HG03196 (cell line): ENCODE data around the gene ZNF30.
"Not testable (repeated sequence)": the region's sequence is repeated elsewhere in the genome, so short reads cannot be mapped to it uniquely, and the experiment has no call there.

ENCODE experiments used
- ATAC-seq: cut with Tn5 transposase; IDR thresholded peaks from one replicate; pipeline ENCODE4 v1.9.1; 2021; ENCODE audit not compliant: unreplicated experiment

ZNF30 gene

GRCh38 chr19:34960103-34960805 lies 33.6 kb downstream of the ZNF30 start:
- ATAC-seq: no peak

GRCh38 chr19:34960940-34961679 lies 34.4 kb downstream of the ZNF30 start:
- ATAC-seq: no peak

DNA sequence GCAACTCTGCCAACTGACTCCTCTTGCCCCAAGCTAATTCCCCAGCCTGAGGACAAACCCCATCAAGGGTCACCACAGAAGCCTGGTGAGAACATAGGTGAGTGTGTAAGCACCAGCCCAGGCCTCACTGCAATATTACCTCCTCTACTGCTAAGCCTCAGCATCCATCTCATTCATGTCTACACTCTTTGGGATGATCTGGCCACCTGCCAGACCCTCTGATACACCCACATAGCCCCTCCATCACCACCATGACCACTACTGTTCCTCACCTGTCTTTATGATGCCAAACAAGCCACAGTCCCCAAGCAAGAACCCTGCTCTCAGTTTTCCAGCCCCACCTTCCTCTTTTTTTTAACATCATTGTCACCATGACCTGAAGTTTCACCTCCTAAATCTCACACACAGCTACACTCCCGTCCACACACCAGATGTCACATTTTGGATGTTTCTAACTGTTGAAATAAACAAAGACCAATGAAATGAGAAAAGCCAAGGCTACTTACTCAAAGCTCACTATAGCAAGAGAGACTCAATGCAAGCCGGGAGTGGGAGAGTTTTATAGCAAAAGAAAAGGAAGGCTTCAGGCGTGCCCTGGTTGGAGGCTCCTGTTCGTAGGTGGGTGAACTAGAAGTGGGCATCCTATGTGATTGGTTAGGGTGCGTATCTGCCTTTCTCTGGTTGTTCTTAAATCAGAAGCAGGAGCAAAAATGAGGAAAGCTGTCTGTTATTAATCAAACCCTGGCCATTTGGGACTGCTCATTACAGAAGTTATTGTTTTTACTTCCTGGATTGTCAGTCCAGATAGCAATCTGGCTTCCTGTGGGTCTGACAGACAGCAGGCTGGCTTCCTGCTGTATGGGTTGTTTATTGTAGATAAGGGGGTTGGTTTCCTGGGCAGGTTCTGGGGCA lies 35.3 kb downstream of the ZNF30 start:
- ATAC-seq: no peak

GRCh38 chr19:34962687-34963572 lies 36.2 kb downstream of the ZNF30 start:
- no peak for ATAC-seq

DNA sequence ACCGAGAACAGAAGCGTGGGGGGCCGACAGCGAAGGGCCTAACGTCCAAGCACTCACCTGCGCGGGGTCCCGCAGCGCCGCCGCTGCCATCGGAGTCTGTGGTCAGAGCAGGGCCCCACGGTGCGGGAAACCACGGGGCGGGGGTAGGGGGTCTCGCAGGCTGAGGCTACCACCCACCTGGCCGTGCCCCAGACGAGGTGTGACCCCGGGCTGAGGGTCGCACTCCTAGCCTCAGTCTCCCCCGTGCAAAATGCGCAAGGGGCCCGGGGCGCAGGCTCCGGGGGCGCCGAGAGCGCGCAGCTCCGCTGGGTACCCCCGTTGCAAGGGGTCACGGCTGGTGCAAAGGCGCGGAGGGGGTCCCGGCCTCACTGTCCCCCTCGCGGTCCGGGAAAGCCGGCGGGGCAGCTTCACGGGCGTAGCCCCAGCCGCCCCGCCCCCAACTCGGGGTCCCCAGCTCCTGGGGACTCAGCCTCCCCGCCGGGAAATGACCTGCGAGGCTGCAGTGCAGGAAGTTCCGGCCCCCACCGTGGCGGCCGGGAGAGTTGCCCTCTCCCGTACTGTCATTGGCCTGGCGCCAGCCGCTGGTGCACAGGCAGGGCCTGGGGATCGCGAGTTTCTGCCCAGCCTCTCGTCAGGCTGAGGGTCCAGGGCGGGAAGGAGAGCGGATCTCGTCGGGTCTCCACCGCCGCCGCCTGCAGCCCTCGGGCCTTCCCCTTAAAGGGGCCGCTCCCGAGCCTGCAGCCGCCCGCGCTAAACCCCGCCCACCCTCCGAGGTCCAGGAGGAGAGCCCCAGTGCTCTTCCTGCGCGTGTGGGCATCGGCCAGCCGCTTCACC lies 37.1 kb downstream of the ZNF30 start, which contains the start of gene ZNF792:
Gene ZNF792 (minus strand): TSS at position 657 of the 834 bp plus-strand sequence. CDS start 567 bp downstream, at position 90.
- ATAC-seq: peak; percentile 65

DNA sequence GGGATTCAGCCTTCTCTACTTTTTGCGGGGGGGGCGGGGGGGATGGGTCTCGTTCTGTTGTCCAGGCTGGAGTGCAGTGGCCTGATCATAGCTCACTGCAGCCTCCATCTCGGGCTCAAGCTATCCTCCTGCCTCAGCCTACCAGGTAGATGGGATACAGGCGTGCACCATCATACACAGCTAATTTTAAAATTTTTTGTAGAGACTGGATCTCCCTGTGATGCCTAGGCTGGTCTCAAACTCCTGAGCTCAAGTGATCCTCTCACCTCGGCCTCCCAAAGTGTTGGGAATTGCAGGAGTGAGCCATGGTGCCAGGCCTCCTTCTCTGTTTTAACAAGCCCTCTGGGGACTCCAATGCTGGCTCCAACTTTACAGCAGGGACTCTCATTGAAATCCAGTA lies 37.9 kb downstream of the ZNF30 start:
- no peak for ATAC-seq

DNA sequence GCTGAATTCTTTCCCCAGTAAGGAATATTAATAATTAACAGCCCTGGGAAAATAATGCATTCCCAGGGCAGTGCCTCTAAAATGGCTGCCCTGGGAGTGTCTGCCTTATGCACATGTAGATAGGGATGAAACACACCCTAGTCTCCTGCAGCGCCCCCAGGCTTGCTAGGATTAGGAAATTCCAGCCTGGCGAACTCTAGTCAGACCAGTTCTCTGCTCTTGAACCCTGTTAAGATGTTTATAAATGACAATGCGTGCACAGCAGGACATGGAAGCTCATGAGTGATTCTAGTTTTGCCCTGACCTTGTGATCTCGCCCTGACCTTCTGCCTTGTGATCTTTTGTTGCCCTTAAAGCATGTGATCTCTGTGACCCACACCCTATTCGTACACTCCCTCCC lies 38.8 kb downstream of the ZNF30 start:
- ATAC-seq: not testable (repeated sequence)

- ATAC-seq: no peak
Observed at GRCh38 chr19:34967551-34967950, 40.8 kb downstream of the ZNF30 start.

- no peak for ATAC-seq
Observed at GRCh38 chr19:34969721-34970120, 43.0 kb downstream of the ZNF30 start.

GRCh38 chr19:34970185-34970780 lies 43.6 kb downstream of the ZNF30 start:
- not testable (repeated sequence) for ATAC-seq

DNA sequence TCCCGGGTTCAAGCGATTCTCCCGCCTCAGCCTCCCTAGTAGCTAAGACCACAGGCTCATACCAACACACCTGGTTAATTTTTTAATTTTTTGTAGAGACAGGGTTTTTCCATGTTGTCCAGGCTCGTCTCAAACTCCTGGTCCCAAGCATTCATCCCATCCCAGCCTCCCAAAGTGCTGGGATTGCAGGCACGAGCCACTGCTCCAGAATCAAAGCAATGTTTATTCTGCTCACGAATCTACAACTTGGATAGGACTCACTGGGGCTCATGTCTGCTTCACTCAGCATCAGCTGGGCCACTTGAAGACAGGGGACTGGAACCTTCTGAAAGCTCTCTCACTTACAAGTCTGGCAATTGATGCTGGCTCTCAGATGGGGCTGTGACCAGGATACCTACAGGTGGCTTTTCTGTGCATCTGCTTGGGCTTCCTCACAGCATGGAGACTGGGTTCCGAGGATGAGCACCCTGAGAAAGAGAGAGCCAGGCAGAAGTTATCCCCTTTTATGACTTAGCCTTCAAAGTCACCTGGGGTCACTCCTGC lies 45.5 kb downstream of the ZNF30 start:
- ATAC-seq: no peak

- no peak for ATAC-seq
Observed at GRCh38 chr19:34974646-34975045, 47.9 kb downstream of the ZNF30 start.

- no peak for ATAC-seq
Observed at GRCh38 chr19:34975056-34975455, 48.4 kb downstream of the ZNF30 start.

DNA sequence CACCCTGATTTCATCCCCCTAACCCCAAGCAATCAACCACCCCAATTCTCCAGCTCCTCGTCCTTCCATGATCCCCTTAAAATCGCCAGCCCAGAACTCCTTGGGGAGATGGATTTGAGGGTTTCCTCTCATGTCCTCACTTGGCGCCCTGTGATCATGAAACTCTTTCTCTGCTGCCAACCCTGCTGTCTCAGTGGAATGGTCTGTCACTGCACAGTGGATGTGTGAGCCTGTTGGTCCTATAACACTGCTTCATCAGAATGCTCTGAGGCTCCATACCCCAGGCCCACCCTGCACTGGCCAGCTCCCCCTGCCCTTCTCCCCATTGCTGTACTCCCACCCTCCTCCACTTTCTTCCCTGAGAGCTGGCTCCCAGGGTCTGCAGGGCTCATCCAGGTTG lies 49.9 kb downstream of the ZNF30 start:
- ATAC-seq: no peak

GRCh38 chr19:34979819-34980640 lies 53.3 kb downstream of the ZNF30 start:
- no peak for ATAC-seq

GRCh38 chr19:34982275-34982674 lies 55.6 kb downstream of the ZNF30 start:
- no peak for ATAC-seq

DNA sequence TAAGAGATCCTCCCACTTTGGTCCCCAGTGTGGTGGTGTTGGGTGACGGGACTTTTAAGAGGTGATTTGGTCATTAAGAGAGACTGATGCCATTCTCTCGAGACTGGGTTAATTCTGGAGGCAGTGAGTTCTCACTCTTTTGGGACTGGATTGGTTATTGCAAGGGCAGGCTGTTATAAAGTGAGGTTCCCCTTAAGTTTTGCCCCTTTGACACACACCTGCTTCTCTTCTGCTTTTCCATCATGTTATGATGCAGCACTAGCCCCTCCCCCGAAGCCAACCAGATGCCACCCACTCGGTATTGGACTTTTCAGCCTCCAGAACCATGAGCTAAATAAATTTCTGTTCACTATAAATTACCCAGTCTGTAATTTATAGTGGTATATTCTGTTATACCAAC lies 57.1 kb downstream of the ZNF30 start:
- no peak for ATAC-seq

DNA sequence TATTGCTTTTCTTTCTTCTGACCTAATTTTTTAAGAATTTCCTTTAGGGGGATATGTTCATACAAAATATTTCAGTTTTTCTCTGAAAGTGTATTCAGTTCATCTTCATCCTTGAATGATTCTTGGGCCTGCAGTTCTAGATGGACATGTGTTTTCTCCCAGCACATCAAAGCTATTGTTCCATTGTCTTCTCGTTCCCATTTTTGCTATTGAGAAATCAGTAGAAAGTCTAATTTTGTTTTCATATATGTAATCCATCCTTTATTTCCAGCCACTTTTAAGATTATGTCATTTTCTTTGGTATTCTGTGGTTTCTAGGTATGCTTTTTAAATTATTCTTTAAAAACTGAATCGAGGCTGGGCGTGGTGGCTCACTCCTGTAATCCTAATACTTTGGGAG lies 57.6 kb downstream of the ZNF30 start:
- ATAC-seq: no peak
